DMS79 (cell line): ENCODE results near the gene LY6G5C.

ENCODE experiments used
- DNase-seq: peaks from one replicate; lab custom pipeline; 2025; lab: John Stamatoyannopoulos, UW

LY6G5C gene

GRCh38 chr6:31691078-31691463 lies 10.2 kb upstream of the LY6G5C start:
- DNase-seq, result no peak

- DNase-seq, result no peak
Observed at GRCh38 chr6:31690231-31691077, 9.6 kb upstream of the LY6G5C start.

- DNase-seq, result no peak
Observed at GRCh38 chr6:31689249-31690110, 8.6 kb upstream of the LY6G5C start.

GRCh38 chr6:31687860-31688693 lies 7.2 kb upstream of the LY6G5C start:
- no peak for DNase-seq

GRCh38 chr6:31687321-31687720 lies 6.5 kb upstream of the LY6G5C start:
- DNase-seq, result no peak

- DNase-seq, result no peak
Observed at GRCh38 chr6:31686483-31686882, 5.6 kb upstream of the LY6G5C start.

- no peak for DNase-seq
Observed at GRCh38 chr6:31683591-31683990, 2.7 kb upstream of the LY6G5C start.

GRCh38 chr6:31681135-31681671 lies 336 bp upstream of the LY6G5C start:
- DNase-seq, result peak; percentile 45

GRCh38 chr6:31677955-31678354 lies 2.9 kb downstream of the LY6G5C start:
- no peak for DNase-seq

GRCh38 chr6:31676904-31677303 lies 4.0 kb downstream of the LY6G5C start:
- no peak for DNase-seq

- no peak for DNase-seq
Observed at GRCh38 chr6:31676322-31676903, 4.5 kb downstream of the LY6G5C start.

- no peak for DNase-seq
Observed at GRCh38 chr6:31669676-31670075, 11.2 kb downstream of the LY6G5C start, which contains the start of gene LY6G5B. TSS of gene LY6G5B (plus strand) at chr6:31669976. CDS start at chr6:31670951, 975 bp downstream.

- no peak for DNase-seq
Observed at GRCh38 chr6:31666337-31666965, 14.4 kb downstream of the LY6G5C start.

GRCh38 chr6:31665501-31666336 lies 15.1 kb downstream of the LY6G5C start, which contains the start of gene CSNK2B:
TSS of gene CSNK2B (plus strand) at chr6:31666080. CDS start at chr6:31666832, 752 bp downstream.
- peak; percentile 95 for DNase-seq

GRCh38 chr6:31664790-31665500 lies 15.9 kb downstream of the LY6G5C start, which contains the start of gene GPANK1:
TSS of gene GPANK1 (minus strand) at chr6:31664997. CDS start at chr6:31664478, 519 bp downstream.
- peak; percentile 93 for DNase-seq

- peak; percentile 9 for DNase-seq
Observed at GRCh38 chr6:31663961-31664789, 16.7 kb downstream of the LY6G5C start.

- no peak for DNase-seq
Observed at GRCh38 chr6:31663126-31663960, 17.5 kb downstream of the LY6G5C start.
